Lung (tissue), 12 donors: ENCODE results near the gene RNU5D-1. TPM values are rescaled to one million over a fixed set of nuclear protein-coding genes. Genes with fewer than 3 reads are reported as not detected.
A peak's percentile ranks its signal among the peaks of the same experiment; 100 is the strongest.
"Not testable (repeated sequence)": the region's sequence is repeated elsewhere in the genome, so short reads cannot be mapped to it uniquely, and the experiment has no call there.

ENCODE experiments used
- ATAC-seq: fragments of 200-7000 bp; cut with Tn5 transposase; one replicate; pipeline ENCODE4 v1.9.1; 2020; ENCODE audit warnings: moderate number of reproducible peaks; ENCODE audit not compliant: insufficient read depth, low FRiP score
- DNase-seq, 3 donors: peaks; one replicate each; pipeline ENCODE4 v3.0.0-alpha.2; 2013 to 2017
- H3K27ac ChIP-seq, 2 donors: one replicate each; pipeline ENCODE4 v1.5.1; 2013; ENCODE audit warnings: mild to moderate bottlenecking in 2 of 2, moderate library complexity in 2 of 2, control low read depth in 1 of 2, inconsistent platforms in 1 of 2, low read depth in 1 of 2, low read length in 1 of 2
- H3K27me3 ChIP-seq, 3 donors: one replicate each; pipeline ENCODE4 v1.5.1; 2013; ENCODE audit warnings: low read length in 2 of 3; ENCODE audit not compliant: control insufficient read depth in 3 of 3, insufficient read depth in 3 of 3
- H3K36me3 ChIP-seq, 4 donors: one replicate each; pipeline ENCODE4 v1.5.1; 2013; ENCODE audit warnings: low read length in 4 of 4, mild to moderate bottlenecking in 1 of 4, moderate library complexity in 1 of 4; ENCODE audit not compliant: control insufficient read depth in 4 of 4, insufficient read depth in 4 of 4
- H3K4me1 ChIP-seq, 5 donors: one replicate each; pipeline ENCODE4 v1.5.1; 2013; ENCODE audit warnings: low read length in 5 of 5, mild to moderate bottlenecking in 2 of 5, moderate library complexity in 1 of 5; ENCODE audit not compliant: control insufficient read depth in 5 of 5, insufficient read depth in 5 of 5
- H3K4me3 ChIP-seq: one replicate; pipeline ENCODE4 v1.5.1; 2013; ENCODE audit warnings: mild to moderate bottlenecking, control low read depth, moderate library complexity
- H3K9ac ChIP-seq, 2 donors: one replicate each; pipeline ENCODE4 v1.5.1; 2013; ENCODE audit warnings: low read length in 2 of 2, control low read depth in 1 of 2; ENCODE audit not compliant: insufficient read depth in 1 of 2
- H3K9me3 ChIP-seq, 4 donors: one replicate each; pipeline ENCODE4 v1.5.1; 2013; ENCODE audit warnings: low read length in 3 of 4, mild to moderate bottlenecking in 1 of 4, moderate library complexity in 1 of 4; ENCODE audit not compliant: control insufficient read depth in 4 of 4, insufficient read depth in 3 of 4
- CTCF ChIP-seq: IDR thresholded peaks from 2 replicates; pipeline ENCODE4 v1.5.1; 2012; ENCODE audit warnings: mild to moderate bottlenecking; ENCODE audit errors: control extremely low read depth, extremely low read depth
- WGBS, 2 donors: extraction: QIAGEN DNeasy Blood & Tissue Kit; methylation state at CpG; one replicate each; pipeline ENCODE4 v1.1.7; 2013; 5-methylcytosine and 5-hydroxymethylcytosine counted together
- polyA plus RNA-seq, 2 donors: library from polyadenylated mRNA; stranded (reverse); fragments of 200-250 nt; gene quantifications; one replicate each; pipeline ENCODE4 v1.2.1, GENCODE V29; 2013
- total RNA-seq, 2 donors: library from RNA; depleted of rRNA in 1 of 2; stranded (reverse); fragments of >200 nt in 1 of 2; gene quantifications; one replicate each; pipeline ENCODE4 v1.2.1, GENCODE V29; 2014 to 2021
- donor health status: control.
- donor health status: control.
- donor health status: Bipolar disorder and iron deficiency.
- donor health status: healthy.
- donor health status: DM: yes; HTN: yes; CAD: no.

Gene RNU5D-1
- total and polyA plus RNA-seq, 4 donors = not detected

- Histone ChIP-seq H3K4me3 (no peak overlapping the region), H3K27ac (peak overlapping the region in 1 of 2 donors; percentile 83), H3K4me1 (peaks cover 3 to 17% (median 4%) of the 10 kb centered on the region in 5 donors), H3K9me3 (no peaks in the 10 kb centered on the region), H3K9ac (peak overlapping the region; percentile 50 to 75), H3K36me3 (no peaks in the 10 kb centered on the region), H3K27me3 (no peaks in the 10 kb centered on the region)
- DNase-seq (peak in 1 of 3 donors; percentile 23), ATAC-seq (no peak)
- TF ChIP-seq CTCF = no peak
- 4 to 5% methylated on average over 14 of the region's 14 CpGs for WGBS, 2 donors
Measured at GRCh38 chr1:44740179-44740617, 9.2 kb upstream of the RNU5D-1 start.

- no peak for TF ChIP-seq CTCF
- H3K36me3 ChIP-seq = no peaks in the 10 kb centered on the region
- whole genome bisulfite sequencing, 2 donors = 0% methylated on average over 57 of the region's 57 CpGs
- peaks cover 3 to 17% (median 4%) of the 10 kb centered on the region in 5 donors for H3K4me1 ChIP-seq
- H3K9ac ChIP-seq = peak within 1 kb of the TSS; percentile 75 to 92
- no peaks in the 10 kb centered on the region for H3K27me3 ChIP-seq
- no peaks in the 10 kb centered on the region for H3K9me3 ChIP-seq
- DNase-seq = peak; percentile 98 to 99 (median 99)
- peak within 1 kb of the TSS; percentile 29 for H3K4me3 ChIP-seq
- peak; percentile 100 for ATAC-seq
- peak within 1 kb of the TSS; percentile 83 to 87 for H3K27ac ChIP-seq
Measured at GRCh38 chr1:44739307-44740178, 8.6 kb upstream of the RNU5D-1 start, which contains the start of gene KIF2C. KIF2C (plus strand) TSS chr1:44739837; CDS start chr1:44739933, 96 bp downstream.

- not testable (repeated sequence) for H3K36me3 ChIP-seq, ATAC-seq, H3K9me3 ChIP-seq, H3K27me3 ChIP-seq, DNase-seq, H3K4me3 ChIP-seq
- 56 to 83% methylated on average over 1 of the region's 1 CpG for WGBS, 2 donors
- Histone ChIP-seq H3K27ac (peak overlapping the region in 1 of 2 donors; percentile 87), H3K9ac (peak overlapping the region in 1 of 2 donors; percentile 92), H3K4me1 (peaks cover 3 to 17% (median 4%) of the 10 kb centered on the region in 5 donors)
Measured at GRCh38 chr1:44738953-44739306, 8.0 kb upstream of the RNU5D-1 start.

GRCh38 chr1:44735992-44736391 is 5.0 kb upstream of the RNU5D-1 start:
- H3K9ac ChIP-seq = no peak overlapping the region
- H3K27ac ChIP-seq = no peak overlapping the region
- H3K27me3 ChIP-seq = no peaks in the 10 kb centered on the region
- DNase-seq = no peak
- 98 to 100% methylated on average over 1 of the region's 1 CpG for WGBS, 2 donors
- H3K9me3 ChIP-seq = no peaks in the 10 kb centered on the region
- no peak overlapping the region for H3K4me3 ChIP-seq
- no peak for ATAC-seq
- H3K4me1 ChIP-seq = peaks cover 3 to 12% (median 4%) of the 10 kb centered on the region in 5 donors
- no peaks in the 10 kb centered on the region for H3K36me3 ChIP-seq
- no peak for TF ChIP-seq CTCF
